OCI-LY7 (cell line): ENCODE data around the gene KRTAP10-3. TPM values are rescaled to one million over a fixed set of nuclear protein-coding genes. Genes with fewer than 3 reads are reported as not detected.

Source experiments
- BruUV-seq: library from RNA; stranded (reverse); fragments of 400-500 nt; replicated peaks from 2 replicates; lab custom pipeline; 2021; lab: Mats Ljungman, UMichigan
- CTCF ChIA-PET: fragments of 300-600 bp; sonication (Branson Sonifier 250); formaldehyde crosslinking; loops from one replicate; lab custom pipeline; 2022; ENCODE audit warnings: antibody characterized with exemption; ENCODE audit not compliant: unreplicated experiment; lab: Charles Lee
- POLR2A ChIA-PET: fragments of 300-600 bp; sonication (Branson Sonifier 250); formaldehyde crosslinking; loops from one replicate; lab custom pipeline; 2022; ENCODE audit warnings: antibody characterized with exemption; lab: Charles Lee
- DNase-seq: peaks from one replicate; pipeline ENCODE4 v3.0.0-alpha.2; 2015; ENCODE audit warnings: low spot score
- H2AFZ ChIP-seq: fragments of 200-600 bp; sonication (generic), shearing (Covaris generic); 2 replicates; pipeline ENCODE4 v1.6.1; 2014; ENCODE audit warnings: mild to moderate bottlenecking, antibody characterized with exemption, low read length, moderate library complexity
- H3K27ac ChIP-seq: fragments of 200-600 bp; sonication (generic); 2 replicates; pipeline ENCODE4 v1.5.1; 2014; ENCODE audit warnings: mixed run types, low read depth, mild to moderate bottlenecking, moderate library complexity, low read length, inconsistent platforms; ENCODE audit not compliant: poor library complexity, severe bottlenecking
- H3K36me3 ChIP-seq: fragments of 200-600 bp; sonication (generic); 2 replicates; pipeline ENCODE4 v1.6.1; 2014; ENCODE audit warnings: mild to moderate bottlenecking, antibody characterized with exemption, low read length, moderate library complexity, mixed read lengths; ENCODE audit not compliant: insufficient read depth
- H3K4me1 ChIP-seq: fragments of 200-600 bp; sonication (generic); 2 replicates; pipeline ENCODE4 v1.5.1; 2014; ENCODE audit warnings: mild to moderate bottlenecking, low read length; ENCODE audit not compliant: insufficient read depth, poor library complexity, severe bottlenecking
- H3K4me2 ChIP-seq: fragments of 200-600 bp; sonication (generic); 2 replicates; pipeline ENCODE4 v1.6.1; 2014; ENCODE audit warnings: mild to moderate bottlenecking, low read length
- H3K4me3 ChIP-seq: fragments of 200-600 bp; sonication (generic); 2 replicates; pipeline ENCODE4 v1.5.1; 2014; ENCODE audit warnings: mild to moderate bottlenecking, low read depth, low read length; ENCODE audit not compliant: poor library complexity, severe bottlenecking
- H3K79me2 ChIP-seq: fragments of 200-600 bp; sonication (generic); 2 replicates; pipeline ENCODE4 v1.6.1; 2016; ENCODE audit warnings: low read depth, mild to moderate bottlenecking, low read length, moderate library complexity, mixed read lengths; ENCODE audit not compliant: insufficient read depth
- H3K9me2 ChIP-seq: fragments of 200-600 bp; sonication (generic); 2 replicates; pipeline ENCODE4 v1.6.1; 2016; ENCODE audit warnings: mild to moderate bottlenecking, low read length, mixed read lengths; ENCODE audit not compliant: insufficient read depth
- H3K9me3 ChIP-seq: fragments of 200-600 bp; sonication (generic); 2 replicates; pipeline ENCODE4 v1.6.1; 2014; ENCODE audit warnings: mild to moderate bottlenecking, mixed run types, low read length, mixed read lengths
- H4K20me1 ChIP-seq: fragments of 200-600 bp; sonication (generic); 2 replicates; pipeline ENCODE4 v1.6.1; 2014; ENCODE audit warnings: mild to moderate bottlenecking, antibody characterized with exemption, low read length, moderate library complexity, mixed read lengths; ENCODE audit not compliant: insufficient read depth
- CTCF ChIP-seq: fragments of 200-600 bp; sonication (generic); conservative IDR thresholded peaks from 2 replicates; pipeline ENCODE4 v1.5.1; 2014; ENCODE audit warnings: mild to moderate bottlenecking, antibody characterized with exemption, low read length, moderate library complexity, mixed read lengths
- EZH2phosphoT487 ChIP-seq: fragments of 200-600 bp; sonication (generic); IDR thresholded peaks from 2 replicates; pipeline ENCODE4 v1.6.1; 2018; ENCODE audit warnings: low read depth, borderline replicate concordance, mild to moderate bottlenecking, mixed run types, antibody characterized with exemption, low read length, moderate library complexity, mixed read lengths
- intact Hi-C: fragments of 100-400 bp; cut with micrococcal nuclease; formaldehyde crosslinking; loops from one replicate; pipeline ENCODE4 v1.10.0; 2022; ENCODE audit not compliant: unreplicated experiment
- total RNA-seq, 2 experiments: library from RNA; depleted of rRNA in 1 of 2; stranded (reverse); fragments of >200 nt in 1 of 2; shearing (Covaris generic) in 1 of 2; gene quantifications; 2 replicates each; pipeline ENCODE4 v1.2.3, GENCODE V29; 2014 to 2022

Gene KRTAP10-3
- total RNA-seq, 2 experiments from 2014 or later = not detected

GRCh38 chr21:44516342-44516741 lies 42.3 kb downstream of the KRTAP10-3 start:
- intact Hi-C loops = no loop called here
- no peaks in the 10 kb centered on the region for H3K9me3 ChIP-seq
- no TSS peak for BruUV-seq
- no peaks in the 10 kb centered on the region for H3K36me3 ChIP-seq
- H3K4me3 ChIP-seq = no peak overlapping the region
- TF ChIP-seq CTCF = no peak
- TF ChIP-seq EZH2phosphoT487 = no peak
- no peaks in the 10 kb centered on the region for H3K4me1 ChIP-seq
- CTCF ChIA-PET = no interaction called here
- H4K20me1 ChIP-seq = no peaks in the 10 kb centered on the region
- no peak overlapping the region for H3K4me2 ChIP-seq
- DNase-seq = no peak
- no peak overlapping the region for H2AFZ ChIP-seq
- H3K27ac ChIP-seq = no peak overlapping the region
- no peaks in the 10 kb centered on the region for H3K79me2 ChIP-seq
- no peaks in the 10 kb centered on the region for H3K9me2 ChIP-seq
- POLR2A ChIA-PET = no interaction called here

- Histone ChIP-seq H3K4me3 (no peak overlapping the region), H3K79me2 (no peaks in the 10 kb centered on the region), H3K4me1 (no peaks in the 10 kb centered on the region), H3K4me2 (no peak overlapping the region), H3K36me3 (no peaks in the 10 kb centered on the region), H2AFZ (no peak overlapping the region), H4K20me1 (no peaks in the 10 kb centered on the region), H3K9me3 (no peaks in the 10 kb centered on the region), H3K9me2 (no peaks in the 10 kb centered on the region), H3K27ac (no peak overlapping the region)
- no TSS peak for BruUV-seq
- ChIA-PET POLR2A (no interaction called here), CTCF (no interaction called here)
- TF ChIP-seq CTCF = no peak
- no peak for TF ChIP-seq EZH2phosphoT487
- intact Hi-C loops = no loop called here
- DNase-seq = no peak
Measured at GRCh38 chr21:44515359-44516165, 43.0 kb downstream of the KRTAP10-3 start.

GRCh38 chr21:44514746-44515358 lies 43.7 kb downstream of the KRTAP10-3 start:
- H3K79me2 ChIP-seq = no peaks in the 10 kb centered on the region
- no peaks in the 10 kb centered on the region for H4K20me1 ChIP-seq
- no peak overlapping the region for H3K27ac ChIP-seq
- H2AFZ ChIP-seq = no peak overlapping the region
- H3K4me3 ChIP-seq = no peak overlapping the region
- no peaks in the 10 kb centered on the region for H3K36me3 ChIP-seq
- intact Hi-C loops = no loop called here
- H3K9me3 ChIP-seq = no peaks in the 10 kb centered on the region
- H3K9me2 ChIP-seq = no peaks in the 10 kb centered on the region
- TF ChIP-seq EZH2phosphoT487 (no peak), CTCF (no peak)
- no TSS peak for BruUV-seq
- H3K4me2 ChIP-seq = no peak overlapping the region
- ChIA-PET POLR2A (no interaction called here), CTCF (no interaction called here)
- no peaks in the 10 kb centered on the region for H3K4me1 ChIP-seq
- DNase-seq = no peak
